Stimulated activated CD8-positive, alpha-beta memory T cell treated with anti-CD3 and anti-CD28 coated beads, Interleukin-2, amount 100 ng/mL, for 48 hours (primary cell): ENCODE measurements around the gene HTATIP2.
"Not testable (repeated sequence)": the region's sequence is repeated elsewhere in the genome, so short reads cannot be mapped to it uniquely, and the experiment has no call there.

Experiments used
- DNase-seq, 2 donors: peaks; one replicate each; pipeline ENCODE4 v3.0.0-alpha.2; 2020; ENCODE audit warnings: low read depth in 2 of 2

Gene HTATIP2

GRCh38 chr11:20363500-20364340 lies at the start of gene HTATIP2:
Gene HTATIP2, plus strand, starts transcription at chr11:20363714. Its CDS starts 524 bp downstream, at chr11:20364238.
- peak; percentile 55 to 65 for DNase-seq

- DNase-seq = no peak
These were observed 47.7 kb upstream of the HTATIP2 start for GRCh38 chr11:20315800-20316199.

GRCh38 chr11:20321177-20321576 lies 42.3 kb upstream of the HTATIP2 start:
- DNase-seq = no peak

GRCh38 chr11:20327377-20327935 lies 36.1 kb upstream of the HTATIP2 start:
- no peak for DNase-seq

GRCh38 chr11:20336056-20336455 lies 27.5 kb upstream of the HTATIP2 start:
- DNase-seq = no peak

- DNase-seq = no peak
These were observed 25.9 kb upstream of the HTATIP2 start for GRCh38 chr11:20337526-20338154.

GRCh38 chr11:20342347-20343141 lies 21.0 kb upstream of the HTATIP2 start:
- DNase-seq = no peak

GRCh38 chr11:20351136-20351535 lies 12.4 kb upstream of the HTATIP2 start:
- no peak for DNase-seq

GRCh38 chr11:20351751-20352262 lies 11.7 kb upstream of the HTATIP2 start:
- no peak for DNase-seq

- no peak for DNase-seq
These were observed 9.6 kb upstream of the HTATIP2 start for GRCh38 chr11:20353829-20354434.

GRCh38 chr11:20355221-20356219 lies 8.0 kb upstream of the HTATIP2 start:
- no peak for DNase-seq

GRCh38 chr11:20357150-20357549 lies 6.4 kb upstream of the HTATIP2 start:
- DNase-seq = no peak

- DNase-seq = no peak
These were observed 2.9 kb upstream of the HTATIP2 start for GRCh38 chr11:20360650-20361049.

GRCh38 chr11:20362481-20362880 lies 1.0 kb upstream of the HTATIP2 start:
- DNase-seq = no peak

- no peak for DNase-seq
These were observed 390 bp upstream of the HTATIP2 start for GRCh38 chr11:20363149-20363499.

- DNase-seq = no peak
These were observed 853 bp downstream of the HTATIP2 start for GRCh38 chr11:20364341-20364792.

GRCh38 chr11:20365465-20365864 lies 2.0 kb downstream of the HTATIP2 start:
- not testable (repeated sequence) for DNase-seq

GRCh38 chr11:20367313-20367948 lies 3.9 kb downstream of the HTATIP2 start:
- peak in 1 of 2 donors; percentile 50 for DNase-seq

GRCh38 chr11:20368438-20368837 lies 4.9 kb downstream of the HTATIP2 start:
- no peak for DNase-seq

GRCh38 chr11:20369826-20370225 lies 6.3 kb downstream of the HTATIP2 start:
- no peak for DNase-seq
